Measurements from ENCODE around the gene RPL15. TPM values are rescaled to one million over a fixed set of nuclear protein-coding genes. Genes with fewer than 3 reads are reported as not detected.

RPL15 gene
- 1,392 and 3,365 TPM in 2 replicates for total RNA-seq

GRCh38 chr3:23916886-23917678, at the start of gene RPL15, which contains the start of gene NKIRAS1:
TSS of gene RPL15 (plus strand) at chr3:23917132. CDS start at chr3:23917860, 728 bp downstream.
TSS of gene NKIRAS1 (minus strand) at chr3:23916990. CDS start at chr3:23910904, 6,086 bp downstream.

GRCh38 chr3:23944861-23945662, 28.1 kb downstream of the RPL15 start, which contains the start of gene NR1D2:
TSS of gene NR1D2 (plus strand) at chr3:23945286. CDS start at chr3:23945579, 293 bp downstream.

Other genes starting within 250 kb of the RPL15 start
- 112 and 116 TPM in 2 replicates for gene UBE2E1, start 111.2 kb upstream of the RPL15 start, total RNA-seq
- 6.2 and 6.4 TPM in 2 replicates for gene NKIRAS1, start 142 bp upstream of the RPL15 start, total RNA-seq
- 20.7 and 21.8 TPM in 2 replicates for gene NR1D2, start 28.2 kb downstream of the RPL15 start, total RNA-seq

All from epithelial cell of umbilical artery (primary cell).